Measurements from ENCODE around the gene RESF1.

Gene RESF1

DNA sequence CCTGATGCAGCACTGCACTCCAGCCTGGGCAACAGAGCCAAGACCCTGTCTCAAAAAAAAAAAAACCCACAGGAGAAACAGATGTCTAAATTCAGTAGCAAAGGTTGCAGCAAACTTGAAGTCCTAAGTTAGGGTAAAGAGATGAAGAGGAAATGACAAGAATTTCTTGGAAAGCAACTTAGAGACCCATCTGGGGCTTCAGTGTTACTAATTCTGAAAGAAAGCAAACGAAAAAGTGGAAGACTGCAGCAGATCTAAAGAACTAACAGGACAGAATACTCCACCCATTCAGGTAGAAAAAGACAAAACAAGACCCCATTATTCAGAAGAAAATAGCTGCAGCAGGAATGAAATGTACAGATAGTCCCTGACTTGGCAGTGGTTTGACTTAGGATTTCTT lies 31.9 kb downstream of the RESF1 start:
- peaks cover 0 to 16% (median 6%) of the 10 kb centered on the region in 11 experiments; a peak in 9 of 22 replicates for H3K9me3 ChIP-seq (replicated peaks in 1 of 11)
- no peak overlapping the region for H3K9ac ChIP-seq
- H3K27ac ChIP-seq: no peak overlapping the region
- no peaks in the 10 kb centered on the region for H3K27me3 ChIP-seq
- H4K20me1 ChIP-seq: peaks cover 0 to 86% (median 0%) of the 10 kb centered on the region in 11 experiments; a peak in 6 of 22 replicates
- H3K4me1 ChIP-seq: peaks cover 0 to 4% (median 0%) of the 10 kb centered on the region in 10 experiments; a peak in 1 of 20 replicates
- H3K4me3 ChIP-seq: no peak overlapping the region
- no peak for TF ChIP-seq Cebpa-rat (IDR thresholded peaks at IDR 0.05)
- peaks cover 88 to 100% (median 96%) of the 10 kb centered on the region in 11 experiments for H3K36me3 ChIP-seq
- H3K4me2 ChIP-seq: no peak overlapping the region

GRCh38 chr12:31991815-31992214 lies 32.6 kb downstream of the RESF1 start:
- H3K27me3 ChIP-seq: no peaks in the 10 kb centered on the region
- peaks cover 0 to 16% (median 7%) of the 10 kb centered on the region in 11 experiments; a peak in 9 of 22 replicates for H3K9me3 ChIP-seq (replicated peaks in 1 of 11)
- no peak overlapping the region for H3K4me2 ChIP-seq
- no peak overlapping the region for H3K9ac ChIP-seq
- H3K36me3 ChIP-seq: peaks cover 94 to 100% (median 98%) of the 10 kb centered on the region in 11 experiments
- H3K4me3 ChIP-seq: no peak overlapping the region
- peaks cover 0 to 4% (median 0%) of the 10 kb centered on the region in 10 experiments; a peak in 1 of 20 replicates for H3K4me1 ChIP-seq
- H4K20me1 ChIP-seq: peaks cover 0 to 84% (median 0%) of the 10 kb centered on the region in 11 experiments; a peak in 6 of 22 replicates
- no peak for TF ChIP-seq Cebpa-rat (IDR thresholded peaks at IDR 0.05)
- H3K27ac ChIP-seq: no peak overlapping the region

GRCh38 chr12:31999692-32000091 lies 40.5 kb downstream of the RESF1 start:
- TF ChIP-seq Cebpa-rat (IDR thresholded peaks at IDR 0.05): no peak
- Histone ChIP-seq H3K9ac (no peak overlapping the region), H3K36me3 (peaks cover 59 to 75% (median 70%) of the 10 kb centered on the region in 11 experiments), H4K20me1 (peaks cover 0 to 20% (median 0%) of the 10 kb centered on the region in 11 experiments; a peak in 2 of 22 replicates), H3K4me1 (no peaks in the 10 kb centered on the region), H3K9me3 (replicated peaks in 1 of 11) (peaks cover 0 to 20% (median 0%) of the 10 kb centered on the region in 11 experiments; a peak in 4 of 22 replicates), H3K4me3 (no peak overlapping the region), H3K27ac (no peak overlapping the region; a peak in 1 of 22 replicates), H3K27me3 (no peaks in the 10 kb centered on the region), H3K4me2 (no peak overlapping the region)

GRCh38 chr12:32000373-32001005 lies 41.3 kb downstream of the RESF1 start:
- TF ChIP-seq Cebpa-rat (IDR thresholded peaks at IDR 0.05): no peak
- Histone ChIP-seq H3K9me3 (replicated peaks in 1 of 11) (peaks cover 0 to 20% (median 0%) of the 10 kb centered on the region in 11 experiments; a peak in 4 of 22 replicates), H3K4me2 (no peak overlapping the region), H3K9ac (no peak overlapping the region), H3K4me1 (no peaks in the 10 kb centered on the region), H4K20me1 (peaks cover 0 to 16% (median 0%) of the 10 kb centered on the region in 11 experiments; a peak in 2 of 22 replicates), H3K27ac (no peak overlapping the region), H3K4me3 (no peak overlapping the region), H3K36me3 (peaks cover 51 to 67% (median 62%) of the 10 kb centered on the region in 11 experiments), H3K27me3 (no peaks in the 10 kb centered on the region)

GRCh38 chr12:32002848-32003493 lies 43.8 kb downstream of the RESF1 start:
- no peak for TF ChIP-seq Cebpa-rat (IDR thresholded peaks at IDR 0.05)

GRCh38 chr12:32003654-32004053 lies 44.4 kb downstream of the RESF1 start:
- Histone ChIP-seq H3K9me3 (replicated peaks in 1 of 11) (peaks cover 0 to 4% (median 0%) of the 10 kb centered on the region in 11 experiments; a peak in 4 of 22 replicates), H3K36me3 (peaks cover 19 to 38% (median 30%) of the 10 kb centered on the region in 11 experiments), H3K9ac (no peak overlapping the region), H3K4me1 (no peaks in the 10 kb centered on the region), H3K27ac (no peak overlapping the region), H3K27me3 (no peaks in the 10 kb centered on the region), H3K4me2 (no peak overlapping the region), H3K4me3 (no peak overlapping the region), H4K20me1 (peaks cover 0 to 6% (median 0%) of the 10 kb centered on the region in 11 experiments; a peak in 1 of 22 replicates)
- no peak for TF ChIP-seq Cebpa-rat (IDR thresholded peaks at IDR 0.05)

More at GRCh38 chr12:32002848-32003493, 43.8 kb downstream of the RESF1 start:
- Histone ChIP-seq H3K4me3 (no peak overlapping the region), H3K4me2 (no peak overlapping the region), H3K9ac (no peak overlapping the region), H3K36me3 (peaks cover 26 to 42% (median 37%) of the 10 kb centered on the region in 11 experiments), H3K27me3 (no peaks in the 10 kb centered on the region), H4K20me1 (peaks cover 0 to 6% (median 0%) of the 10 kb centered on the region in 11 experiments; a peak in 1 of 22 replicates), H3K4me1 (no peaks in the 10 kb centered on the region), H3K9me3 (replicated peaks in 1 of 11) (peaks cover 0 to 8% (median 0%) of the 10 kb centered on the region in 11 experiments; a peak in 4 of 22 replicates), H3K27ac (no peak overlapping the region)

DNA sequence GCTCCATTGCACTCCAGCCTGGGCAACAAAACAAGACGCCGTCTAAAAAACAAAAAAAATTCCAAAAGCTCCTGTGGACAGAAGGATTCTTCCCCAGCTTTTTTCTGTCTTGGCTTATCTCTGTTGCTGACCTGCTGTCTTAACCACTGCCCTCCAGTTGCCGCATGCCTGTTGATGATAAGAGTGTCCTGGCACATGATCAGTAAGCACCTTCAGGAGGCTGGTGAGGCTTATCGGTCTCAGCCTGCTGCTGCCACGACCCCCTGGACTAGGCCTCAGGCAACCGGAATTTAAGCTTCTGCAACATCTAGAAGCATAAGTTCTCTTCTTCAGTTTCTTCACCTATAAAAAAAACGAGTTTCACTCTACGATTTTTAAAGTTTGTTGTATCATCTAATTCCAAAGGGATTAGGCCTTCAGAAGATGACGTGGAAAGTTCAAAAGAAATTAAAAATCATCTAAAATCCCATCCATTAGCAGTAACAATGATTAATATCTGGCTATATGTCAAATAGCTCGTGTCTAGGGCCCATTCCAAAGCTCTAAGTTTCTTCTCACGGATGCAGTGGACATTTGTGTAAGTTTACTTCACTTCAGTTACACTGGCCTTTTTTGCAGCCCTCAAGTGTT lies 46.4 kb downstream of the RESF1 start:
- no peak overlapping the region for H3K9ac ChIP-seq
- no peaks in the 10 kb centered on the region for H3K9me3 ChIP-seq (replicated peaks in 1 of 11)
- H3K4me1 ChIP-seq: no peaks in the 10 kb centered on the region
- no peak overlapping the region for H3K4me2 ChIP-seq
- H3K4me3 ChIP-seq: no peak overlapping the region
- TF ChIP-seq Cebpa-rat (IDR thresholded peaks at IDR 0.05): no peak
- H4K20me1 ChIP-seq: no peaks in the 10 kb centered on the region
- H3K27me3 ChIP-seq: no peaks in the 10 kb centered on the region
- H3K27ac ChIP-seq: no peak overlapping the region
- peaks cover 3 to 19% (median 11%) of the 10 kb centered on the region in 11 experiments; a peak in 21 of 22 replicates for H3K36me3 ChIP-seq
